Measurements from ENCODE around the gene PAK3. TPM values are rescaled to one million over a fixed set of nuclear protein-coding genes. Genes with fewer than 3 reads are reported as not detected.

The PAK3 gene
- total RNA-seq, 1 experiment from 2014 or later, result not detected

- H3K9me2 ChIP-seq (ENCODE audit: insufficient read depth), result no peaks in the 10 kb centered on the region
- H3K27me3 ChIP-seq (ENCODE audit: insufficient read depth, low read length), result no peaks in the 10 kb centered on the region
- H3K9me3 ChIP-seq (ENCODE audit: control insufficient read depth in 1 of 2, insufficient read depth in 1 of 2, low read depth in 1 of 2, low read length in 2 of 2), result no peaks in the 10 kb centered on the region
- H3K36me3 ChIP-seq (ENCODE audit: control insufficient read depth in 1 of 2, insufficient read depth in 2 of 2, low read length in 2 of 2), result no peaks in the 10 kb centered on the region
- ChIA-PET RAD21 (ENCODE audit: low non-redundant PET in 1 of 2, low total read pairs in 2 of 2, uncharacterized antibody in 2 of 2, unreplicated experiment in 2 of 2) (no interaction called here), POLR2A (no interaction called here), CTCF (no interaction called here)
- no peaks in the 10 kb centered on the region for H4K20me1 ChIP-seq (ENCODE audit: insufficient read depth)
- H2AFZ ChIP-seq (ENCODE audit: low read depth, low read length, poor library complexity, severe bottlenecking), result no peak overlapping the region
- no peak overlapping the region for H3K9ac ChIP-seq (ENCODE audit: low read length)
- H3K4me1 ChIP-seq (ENCODE audit: control insufficient read depth in 1 of 2, insufficient read depth in 2 of 2, low read length in 2 of 2), result no peaks in the 10 kb centered on the region
- ATAC-seq, result no peak
- DNase-seq (ENCODE audit: low read depth, low spot score), result no peak
- BruUV-seq (replicated peaks), result no TSS peak
- H3K4me3 ChIP-seq (replicated peaks in 1 of 2; ENCODE audit: low read depth in 1 of 2, low read length in 2 of 2), result no peak overlapping the region
- no peak overlapping the region for H3K27ac ChIP-seq (ENCODE audit: low read depth, low read length)
- TF ChIP-seq MAX (IDR thresholded peaks at IDR 0.05) (no peak), YY1 (IDR thresholded peaks at IDR 0.05; ENCODE audit: extremely low read depth, insufficient replicate concordance, low read depth, low read length) (no peak)
- intact Hi-C loops (cut with micrococcal nuclease), result no loop called here
- H3K79me2 ChIP-seq (ENCODE audit: insufficient read depth, low read length), result no peaks in the 10 kb centered on the region
- no peak overlapping the region for H3K4me2 ChIP-seq (ENCODE audit: low read length)
Measured at GRCh38 chrX:111047575-111047974, 48.4 kb upstream of the PAK3 start.

- Histone ChIP-seq H2AFZ (ENCODE audit: low read depth, low read length, poor library complexity, severe bottlenecking) (no peak overlapping the region), H3K79me2 (ENCODE audit: insufficient read depth, low read length) (no peaks in the 10 kb centered on the region), H3K27ac (ENCODE audit: low read depth, low read length) (no peak overlapping the region), H3K4me1 (ENCODE audit: control insufficient read depth in 1 of 2, insufficient read depth in 2 of 2, low read length in 2 of 2) (no peaks in the 10 kb centered on the region), H3K9me3 (ENCODE audit: control insufficient read depth in 1 of 2, insufficient read depth in 1 of 2, low read depth in 1 of 2, low read length in 2 of 2) (no peaks in the 10 kb centered on the region), H3K4me2 (ENCODE audit: low read length) (no peak overlapping the region), H3K9ac (ENCODE audit: low read length) (no peak overlapping the region), H3K27me3 (ENCODE audit: insufficient read depth, low read length) (no peaks in the 10 kb centered on the region), H4K20me1 (ENCODE audit: insufficient read depth) (no peaks in the 10 kb centered on the region), H3K9me2 (ENCODE audit: insufficient read depth) (no peaks in the 10 kb centered on the region), H3K36me3 (ENCODE audit: control insufficient read depth in 1 of 2, insufficient read depth in 2 of 2, low read length in 2 of 2) (no peaks in the 10 kb centered on the region), H3K4me3 (replicated peaks in 1 of 2; ENCODE audit: low read depth in 1 of 2, low read length in 2 of 2) (no peak overlapping the region)
- no TSS peak for BruUV-seq (replicated peaks)
- ChIA-PET POLR2A (no interaction called here), CTCF (no interaction called here), RAD21 (ENCODE audit: low non-redundant PET in 1 of 2, low total read pairs in 2 of 2, uncharacterized antibody in 2 of 2, unreplicated experiment in 2 of 2) (no interaction called here)
- no peak for TF ChIP-seq ZBTB33 (IDR thresholded peaks at IDR 0.05; ENCODE audit: extremely low read depth, insufficient replicate concordance, low read length)
- ATAC-seq (no peak), DNase-seq (ENCODE audit: low read depth, low spot score) (no peak)
- intact Hi-C loops (cut with micrococcal nuclease), result no loop called here
Measured at GRCh38 chrX:111052478-111052877, 43.5 kb upstream of the PAK3 start.
